ENCODE measurements around the gene DROSHA.
"Not testable (repeated sequence)": the region's sequence is repeated elsewhere in the genome, so short reads cannot be mapped to it uniquely, and the experiment has no call there.

The DROSHA gene

DNA sequence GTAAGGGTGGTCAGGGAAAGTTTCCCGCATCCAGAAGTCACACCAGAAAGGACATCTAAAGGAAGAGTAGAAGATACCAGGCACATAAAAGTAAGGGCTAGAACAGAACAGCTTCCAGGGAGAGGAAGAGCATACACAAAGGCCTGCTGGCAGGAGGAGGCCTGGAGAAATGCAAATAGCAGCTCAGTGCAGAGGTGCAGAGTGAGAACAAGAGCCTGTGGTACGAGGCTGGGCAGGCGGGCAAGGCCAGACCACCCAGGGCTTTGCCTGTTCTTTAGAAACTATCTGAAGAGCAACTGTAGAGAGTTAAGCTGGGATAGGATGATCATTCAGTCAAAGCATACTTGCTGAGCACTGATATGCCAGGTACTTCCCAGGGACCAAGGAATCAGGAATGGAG is 115.3 kb downstream of the DROSHA start:
- no peak for DNase-seq (ENCODE audit: low read depth in 1 of 2, low spot score in 1 of 2)

DNA sequence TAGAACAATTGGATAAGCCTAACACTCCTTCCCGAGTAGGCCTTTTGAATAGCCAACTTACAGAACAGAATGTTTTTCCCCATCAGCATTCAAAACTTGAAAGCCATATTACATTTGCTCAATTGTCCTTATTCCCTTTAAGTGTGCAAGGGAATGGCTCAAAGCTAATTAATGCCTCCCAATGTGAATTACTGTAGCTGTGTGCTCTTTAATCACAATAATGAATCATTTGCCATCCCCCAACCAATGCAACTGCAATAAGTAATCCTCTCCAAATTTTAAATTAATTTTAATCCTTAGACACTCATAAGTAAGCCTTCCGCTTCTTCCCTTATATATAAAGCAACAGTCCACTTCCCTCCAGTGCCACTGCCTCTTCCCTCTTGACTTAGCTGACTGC is 115.9 kb downstream of the DROSHA start:
- no peak for DNase-seq (ENCODE audit: low read depth in 1 of 2, low spot score in 1 of 2)

DNA sequence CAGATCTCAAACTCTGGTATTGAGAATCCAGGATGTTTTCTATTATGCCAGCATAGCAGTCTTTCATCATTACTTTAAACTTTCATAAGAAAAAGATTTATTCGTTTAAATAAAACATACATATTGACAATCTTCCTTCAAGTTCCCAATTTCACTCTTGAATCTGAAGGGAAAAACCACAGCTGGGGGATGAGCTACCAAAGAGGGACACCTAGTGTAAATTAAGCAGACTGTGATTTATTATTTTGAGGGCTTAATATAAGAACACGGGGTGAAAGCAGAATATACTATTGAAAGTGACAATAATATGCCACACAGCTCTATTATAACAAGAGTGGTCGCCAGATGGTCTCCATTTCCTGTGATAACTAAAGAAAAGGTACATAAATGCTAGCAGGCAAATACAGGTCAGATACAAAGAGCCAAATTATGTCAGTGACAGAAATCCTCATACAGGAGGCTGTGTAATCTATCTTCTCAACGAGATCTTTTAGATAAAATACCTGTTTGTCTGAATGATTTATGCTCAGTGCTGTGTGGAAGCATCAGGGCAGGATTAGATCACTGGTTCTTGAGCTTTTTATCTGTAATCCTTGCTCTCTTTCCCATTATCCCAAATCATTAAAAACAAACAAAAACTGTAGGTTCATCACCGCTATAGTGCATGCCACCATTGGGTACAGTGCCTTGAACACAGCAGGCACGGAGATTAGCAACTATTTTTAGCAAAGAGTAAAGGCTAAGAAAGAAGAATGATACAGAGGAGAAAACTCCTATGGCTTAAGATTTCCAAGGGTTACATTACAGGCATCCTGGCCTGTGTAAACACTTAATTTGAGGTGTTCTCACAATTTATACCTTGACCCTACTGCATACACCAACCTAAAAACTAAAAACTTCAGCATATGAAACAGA is 116.6 kb downstream of the DROSHA start:
- no peak for DNase-seq (ENCODE audit: low read depth in 1 of 2, low spot score in 1 of 2)

DNA sequence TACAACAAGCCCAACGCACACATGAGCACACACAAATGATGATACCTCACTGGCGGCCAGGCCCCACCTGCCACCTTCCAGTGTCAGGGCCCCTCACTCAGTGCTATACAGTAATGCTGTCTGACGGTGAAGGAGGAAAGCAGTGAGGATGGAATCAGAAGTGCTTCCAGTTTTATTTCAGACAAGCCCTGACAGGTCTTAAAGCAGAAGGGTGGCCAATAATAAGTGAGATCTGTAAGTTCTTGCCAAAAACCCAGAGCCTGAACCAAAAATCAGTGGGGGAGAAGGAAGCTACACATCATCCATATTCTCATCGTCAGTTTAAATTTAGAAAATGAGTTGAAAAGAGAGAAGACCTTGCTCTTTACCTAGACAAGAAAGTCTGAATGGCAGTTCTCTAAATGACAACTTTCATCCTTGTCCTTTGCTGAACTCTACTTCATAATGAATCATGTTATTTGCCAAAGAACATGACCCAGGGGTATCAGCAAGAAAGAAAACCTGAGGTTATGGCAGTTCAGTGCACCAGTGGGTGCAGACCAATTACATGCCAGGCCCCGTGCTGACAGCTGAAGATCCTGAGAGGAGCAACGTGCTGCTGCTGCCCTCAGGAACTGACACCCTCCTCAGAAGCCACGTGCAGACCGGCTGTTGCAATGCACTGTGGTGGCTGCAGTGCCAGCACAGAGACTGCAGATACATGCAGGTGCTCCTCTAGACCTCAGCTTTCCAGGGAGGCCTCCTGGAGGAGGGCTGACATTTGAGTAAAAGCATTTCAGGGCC is 118.7 kb downstream of the DROSHA start:
- no peak for DNase-seq (ENCODE audit: low read depth in 1 of 2, low spot score in 1 of 2)

DNA sequence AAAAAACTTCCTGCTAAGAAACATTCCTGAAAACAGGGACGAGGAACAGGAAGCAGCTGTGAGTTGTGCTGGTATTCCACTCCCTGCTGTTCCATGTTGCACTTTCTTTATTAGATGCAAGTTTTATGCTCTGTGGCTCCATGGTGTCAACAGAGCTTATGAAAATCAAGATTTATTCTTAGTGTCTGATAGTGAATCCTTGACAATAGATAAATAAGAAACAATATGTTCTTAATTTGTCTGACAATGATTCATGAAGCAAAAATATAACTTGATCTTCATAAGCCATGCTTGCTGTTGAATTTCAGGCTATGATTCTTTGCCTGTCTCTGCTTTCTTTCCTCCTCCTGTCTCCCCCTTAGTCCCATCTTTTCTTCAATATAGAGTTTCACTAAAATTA is 119.6 kb downstream of the DROSHA start:
- no peak for DNase-seq (ENCODE audit: low read depth in 1 of 2, low spot score in 1 of 2)

DNA sequence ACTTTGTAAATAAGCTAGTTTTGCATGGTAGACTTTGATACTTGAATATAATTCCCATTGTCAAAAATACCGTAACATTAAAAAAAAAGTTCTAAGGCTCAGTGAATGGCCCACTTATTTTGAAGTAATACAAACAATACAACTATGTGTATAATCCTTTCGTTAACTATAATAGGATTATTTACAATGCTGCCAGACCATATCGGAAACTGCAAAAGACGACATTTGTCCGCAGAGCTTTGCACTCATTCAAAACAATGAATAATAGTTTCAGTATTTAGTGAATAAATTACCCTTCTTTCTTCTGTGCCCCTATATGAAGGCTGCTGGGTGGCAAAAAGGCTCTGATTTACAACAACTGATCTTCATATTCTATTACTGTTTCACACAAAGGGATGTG is 121.8 kb downstream of the DROSHA start:
- no peak for DNase-seq (ENCODE audit: low read depth in 1 of 2, low spot score in 1 of 2)

DNA sequence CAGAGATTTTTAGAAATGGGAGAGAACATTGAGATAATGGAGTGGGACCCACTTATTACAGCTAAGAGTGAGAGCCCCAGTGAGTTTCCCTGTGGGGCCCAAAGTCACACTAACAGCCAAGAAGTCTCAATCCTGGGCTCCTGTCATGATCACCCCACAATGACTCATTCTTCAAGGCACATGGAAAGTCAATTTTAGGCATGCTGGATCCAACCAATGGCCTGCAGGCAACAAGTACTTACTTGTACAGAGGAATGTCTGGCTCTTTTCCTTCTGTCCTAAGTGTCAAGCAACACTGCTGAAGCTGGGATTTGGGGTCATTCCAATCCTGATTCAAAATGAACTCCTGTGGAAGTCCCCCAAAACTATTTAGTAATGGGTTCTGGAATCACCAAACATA is 123.1 kb downstream of the DROSHA start:
- DNase-seq (ENCODE audit: low read depth in 1 of 2, low spot score in 1 of 2): no peak

DNA sequence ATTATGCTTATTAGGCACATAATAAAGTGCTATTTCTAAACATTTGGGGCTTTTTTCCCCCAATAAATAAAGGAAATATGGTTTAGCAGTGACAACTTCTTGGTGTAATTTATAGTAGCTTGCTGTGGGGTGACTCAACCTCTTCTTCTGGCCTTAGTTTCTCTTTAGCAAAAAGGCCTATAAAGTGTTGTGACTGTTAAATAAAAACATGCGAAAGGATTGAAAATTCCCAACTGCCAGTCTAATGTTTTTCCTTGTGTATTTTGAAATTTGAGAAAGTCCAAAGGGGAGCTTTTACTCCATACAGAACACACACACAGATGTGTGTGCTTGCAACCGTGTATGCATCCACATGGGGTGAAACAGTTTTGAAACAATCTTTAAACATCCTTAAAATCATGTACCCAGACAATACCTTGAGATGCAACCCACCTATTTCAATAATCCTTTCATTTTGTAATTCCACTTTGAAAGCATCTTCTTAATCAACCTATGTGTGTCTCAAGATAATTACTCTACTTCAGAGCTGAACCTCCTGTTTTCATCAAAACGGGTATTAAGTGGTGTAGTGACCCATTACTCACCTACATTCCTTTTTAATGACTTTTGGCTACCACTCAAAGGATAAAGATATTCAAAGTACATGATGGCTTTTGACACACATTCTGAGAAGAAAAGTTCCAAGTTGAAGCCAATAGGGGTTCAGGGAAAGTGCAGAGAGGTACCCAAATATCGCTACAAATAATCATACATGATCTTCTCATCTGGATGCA is 123.8 kb downstream of the DROSHA start:
- no peak for DNase-seq (ENCODE audit: low read depth in 1 of 2, low spot score in 1 of 2)

DNA sequence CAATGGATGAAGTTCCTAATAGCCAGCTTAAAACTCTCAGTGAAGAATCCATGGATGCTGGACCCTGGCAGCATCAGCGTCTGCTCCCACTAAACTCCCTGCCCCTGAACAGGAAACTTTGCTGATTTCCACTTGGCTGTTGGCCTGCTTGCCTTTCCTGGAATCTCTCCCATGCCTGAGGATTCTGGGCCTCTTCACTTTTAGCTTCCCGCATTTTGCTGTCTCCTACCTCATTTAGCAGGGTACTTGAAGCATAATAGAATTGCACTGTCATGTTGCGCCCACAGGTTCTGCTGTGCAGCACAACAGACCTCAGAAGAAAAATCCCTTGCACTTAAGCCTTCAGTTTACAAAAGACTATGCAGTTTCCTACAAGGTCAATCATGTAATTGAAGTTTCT is 127.6 kb downstream of the DROSHA start:
- DNase-seq (ENCODE audit: low read depth in 1 of 2, low spot score in 1 of 2): no peak

DNA sequence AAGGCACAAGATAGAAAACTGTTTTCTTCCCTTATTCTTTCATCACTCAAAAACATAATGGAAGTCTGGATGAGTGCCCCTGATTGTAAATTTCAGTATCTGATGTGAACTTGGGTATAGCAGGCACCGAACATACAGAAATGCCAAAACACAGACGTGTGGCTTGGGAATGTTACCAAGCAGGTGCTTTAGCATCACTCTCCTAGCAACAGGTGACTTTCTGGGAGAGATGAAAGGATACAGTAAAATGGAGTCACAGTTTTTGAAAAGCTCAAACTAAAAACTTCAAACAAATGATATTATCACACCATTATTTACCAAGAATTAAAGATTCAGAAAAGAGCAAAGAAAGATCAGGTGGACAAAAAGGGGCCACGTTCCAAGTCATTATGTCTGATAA is 130.2 kb downstream of the DROSHA start:
- DNase-seq (ENCODE audit: low read depth in 1 of 2, low spot score in 1 of 2): no peak

DNA sequence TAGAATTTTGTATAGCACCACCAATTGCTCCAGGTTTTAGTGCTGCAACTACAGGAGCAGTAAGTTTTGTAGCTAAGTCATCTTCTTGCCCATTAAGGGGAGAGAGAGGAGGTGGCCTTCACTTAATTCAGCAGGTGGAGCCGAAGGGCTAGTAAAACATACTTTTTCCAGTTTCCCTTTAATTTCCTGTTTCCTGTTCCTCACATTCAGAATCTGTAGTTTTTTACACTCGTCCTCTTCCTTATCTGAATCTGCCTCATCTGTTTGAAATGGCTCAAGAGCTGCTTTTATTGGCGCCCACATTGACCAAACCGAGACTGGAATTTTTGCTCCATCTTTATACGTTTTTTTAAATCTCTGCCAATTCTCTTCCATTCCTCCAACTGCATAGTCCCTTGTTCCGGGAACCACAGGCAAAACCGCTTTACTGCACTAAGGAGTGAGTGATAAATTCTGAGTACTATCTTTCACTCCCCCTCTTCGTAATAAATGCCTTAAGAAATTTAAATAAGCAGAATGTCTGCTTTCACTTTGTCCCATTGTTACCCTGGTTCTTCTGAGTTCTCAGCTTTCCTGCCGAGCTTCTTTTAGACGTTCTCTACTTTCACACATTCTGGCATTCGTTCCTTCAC is 133.9 kb downstream of the DROSHA start:
- DNase-seq (ENCODE audit: low read depth in 1 of 2, low spot score in 1 of 2): no peak

DNA sequence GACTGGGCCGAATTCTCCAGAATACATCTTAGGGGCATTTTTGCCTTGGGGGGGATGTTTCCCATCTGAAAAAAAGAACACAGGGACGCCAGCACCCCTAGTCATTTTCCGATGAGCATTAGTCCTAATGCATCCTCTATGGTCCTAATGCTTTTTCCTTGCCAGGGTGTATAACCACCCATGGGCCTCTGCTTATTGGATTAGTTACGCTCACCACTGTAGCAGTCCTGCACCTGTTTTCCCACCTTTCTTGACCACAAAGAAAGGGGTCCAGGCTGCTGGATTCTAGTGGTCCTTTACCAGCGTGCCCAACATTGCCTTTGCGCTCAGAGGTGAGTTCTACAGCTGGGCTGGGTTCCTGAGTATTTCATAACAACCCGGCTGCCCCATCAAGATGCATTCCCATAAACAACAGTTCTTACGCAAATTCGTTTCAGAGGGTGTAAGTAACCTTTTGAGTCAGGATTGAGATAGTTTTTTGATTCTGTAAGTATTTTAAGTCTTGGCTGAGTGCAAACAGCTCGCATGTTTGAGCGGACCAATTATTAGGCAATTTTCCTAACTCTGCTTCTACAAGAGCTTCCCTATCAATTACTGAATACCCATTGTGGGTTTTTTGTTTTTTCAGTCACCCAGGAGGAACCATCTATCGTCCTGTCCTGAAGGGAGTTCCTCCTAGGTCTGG is 135.1 kb downstream of the DROSHA start:
- DNase-seq (ENCODE audit: low read depth in 1 of 2, low spot score in 1 of 2): no peak

DNA sequence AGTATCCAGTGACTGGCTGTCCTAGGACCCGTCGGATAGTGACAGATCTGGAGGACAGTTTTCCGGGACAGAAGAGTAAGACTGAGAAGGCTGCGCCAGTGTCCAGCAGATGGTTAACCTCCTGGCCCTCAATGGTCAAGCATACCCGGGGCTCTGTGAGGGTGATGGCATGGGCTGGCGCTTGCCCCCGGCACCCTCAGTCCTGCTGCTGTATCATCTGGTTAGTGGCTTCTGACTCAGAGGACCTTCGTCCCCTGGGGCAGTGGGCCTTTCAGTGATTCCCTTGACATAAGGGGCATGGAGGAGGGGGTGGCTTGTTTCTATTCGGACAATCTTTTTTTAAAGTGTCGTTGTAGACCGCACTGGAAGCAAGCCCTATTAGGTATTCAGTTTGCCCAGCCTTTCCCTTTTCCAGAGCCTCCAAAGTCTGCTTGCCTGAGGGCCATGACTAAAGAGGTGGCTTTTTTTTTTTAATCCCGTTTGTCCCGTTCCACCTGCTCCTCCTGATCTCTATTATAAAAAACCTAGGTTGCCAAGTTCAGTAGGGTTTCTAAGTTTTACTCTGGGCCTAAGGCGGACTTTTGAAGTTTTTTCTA is 136.3 kb downstream of the DROSHA start:
- DNase-seq (ENCODE audit: low read depth in 1 of 2, low spot score in 1 of 2): not testable (repeated sequence)

DNA sequence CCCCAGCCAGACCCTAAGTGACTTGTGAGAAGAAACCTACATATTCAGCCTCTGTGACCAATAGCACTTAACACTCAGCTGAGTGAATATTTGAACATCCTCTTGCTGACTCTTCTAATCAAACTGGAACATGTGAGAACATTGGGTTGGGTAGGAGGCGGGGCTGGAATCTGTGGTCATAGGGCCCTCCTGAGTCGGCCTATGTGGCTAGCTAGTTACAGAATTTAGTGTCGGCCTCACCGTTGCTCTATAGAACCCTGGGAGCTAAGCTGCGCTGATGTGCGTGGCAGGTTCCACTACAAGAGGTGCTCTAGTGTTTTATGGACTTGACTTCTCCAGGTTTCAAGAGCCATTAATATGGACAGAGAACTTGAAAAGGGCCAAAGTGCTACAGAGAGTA is 138.8 kb downstream of the DROSHA start:
- no peak for DNase-seq (ENCODE audit: low read depth in 1 of 2, low spot score in 1 of 2)

DNA sequence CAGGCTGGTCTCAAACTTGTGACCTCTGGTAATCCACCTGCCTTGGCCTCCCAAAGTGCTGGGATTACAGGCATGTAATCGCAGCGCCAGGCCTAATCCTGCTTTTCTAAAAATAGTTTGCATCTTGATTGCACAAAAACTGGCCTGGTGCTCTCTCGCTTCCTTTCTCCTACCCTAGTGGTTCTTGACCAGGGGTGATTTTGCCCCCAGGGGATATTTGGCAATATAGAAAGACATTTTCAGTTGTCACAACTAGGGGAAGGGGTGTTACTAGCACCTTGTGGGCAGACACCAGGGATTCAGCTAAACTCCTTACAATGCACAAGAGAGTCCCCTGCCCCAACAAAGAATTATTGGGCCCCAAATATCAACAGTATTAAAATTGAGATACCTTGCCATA is 139.8 kb downstream of the DROSHA start:
- no peak for DNase-seq (ENCODE audit: low read depth in 1 of 2, low spot score in 1 of 2)

DNA sequence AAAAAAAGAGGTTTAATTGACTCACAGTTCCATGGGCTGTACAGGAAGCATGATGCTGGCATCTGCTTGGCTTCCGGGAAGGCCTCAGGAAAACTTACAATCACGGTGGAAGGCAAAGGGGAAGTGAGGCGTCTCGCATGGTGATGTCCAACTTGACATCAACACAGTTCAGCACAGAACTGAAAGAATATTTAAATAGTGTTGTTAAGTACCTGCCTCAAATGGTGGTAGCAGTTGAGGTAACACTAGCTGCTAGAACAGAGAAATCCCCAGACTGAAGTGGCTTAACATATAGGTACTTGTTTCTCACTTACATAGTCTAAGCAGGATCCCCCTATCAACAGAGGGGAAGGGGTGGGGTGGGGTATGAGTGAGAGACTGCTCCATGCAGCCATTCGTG is 141.6 kb downstream of the DROSHA start:
- DNase-seq (ENCODE audit: low read depth in 1 of 2, low spot score in 1 of 2): no peak

DNA sequence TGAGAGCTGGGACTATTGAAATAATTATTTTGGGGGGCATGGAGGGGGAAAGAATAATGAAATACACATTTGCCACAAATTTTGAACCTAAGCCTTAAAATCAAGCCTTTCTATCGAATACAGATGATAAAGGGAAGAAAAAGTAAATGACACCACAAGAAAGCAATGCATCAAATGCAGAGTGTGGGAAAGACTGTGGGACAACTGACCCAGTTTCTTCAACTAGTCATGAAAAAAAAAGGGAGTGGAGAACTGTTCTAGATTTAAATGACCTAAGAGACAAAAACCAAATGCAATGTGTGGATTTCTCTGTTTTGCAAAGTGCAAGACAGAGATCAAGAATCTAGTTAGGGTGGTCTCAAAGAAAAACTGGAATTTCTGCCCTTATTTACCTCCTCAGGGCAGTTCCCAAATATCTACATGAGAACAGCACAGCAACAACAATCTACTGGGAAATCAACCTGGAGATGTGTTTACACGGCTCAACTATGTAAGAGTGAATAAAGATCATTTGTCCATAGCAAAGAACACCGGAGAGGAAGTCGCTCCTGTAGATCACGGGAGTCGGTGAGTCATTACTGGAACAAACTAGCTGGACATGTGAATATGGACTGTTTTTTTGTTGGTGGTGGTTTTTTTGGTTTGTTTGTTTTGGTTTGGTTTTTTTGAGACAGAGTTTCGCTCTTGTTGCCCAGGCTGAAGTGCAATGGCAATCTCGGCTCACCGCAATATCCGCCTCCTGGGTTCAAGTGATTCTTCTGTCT is 145.9 kb downstream of the DROSHA start:
- no peak for DNase-seq (ENCODE audit: low read depth in 1 of 2, low spot score in 1 of 2)

DNA sequence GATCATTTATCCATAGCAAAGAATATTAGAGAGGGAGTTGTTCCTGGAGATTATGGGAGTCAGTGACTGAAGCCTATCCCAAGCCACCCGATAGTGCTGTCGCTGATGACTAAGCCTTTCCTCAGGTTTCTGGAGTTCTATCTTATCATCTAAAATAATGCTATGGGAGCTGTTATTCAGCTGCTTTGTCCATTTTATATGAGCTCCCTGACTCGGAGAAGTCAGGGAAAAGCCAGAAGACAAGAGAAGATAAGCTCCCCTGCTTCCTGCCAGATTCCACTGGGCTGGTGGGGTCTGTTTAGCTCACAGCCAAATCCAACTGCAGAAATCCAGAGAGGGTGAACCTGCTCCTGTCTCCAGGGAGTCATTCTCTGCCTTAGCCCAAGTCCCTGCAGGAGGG is 148.2 kb downstream of the DROSHA start:
- DNase-seq (ENCODE audit: low read depth in 1 of 2, low spot score in 1 of 2): no peak

DNA sequence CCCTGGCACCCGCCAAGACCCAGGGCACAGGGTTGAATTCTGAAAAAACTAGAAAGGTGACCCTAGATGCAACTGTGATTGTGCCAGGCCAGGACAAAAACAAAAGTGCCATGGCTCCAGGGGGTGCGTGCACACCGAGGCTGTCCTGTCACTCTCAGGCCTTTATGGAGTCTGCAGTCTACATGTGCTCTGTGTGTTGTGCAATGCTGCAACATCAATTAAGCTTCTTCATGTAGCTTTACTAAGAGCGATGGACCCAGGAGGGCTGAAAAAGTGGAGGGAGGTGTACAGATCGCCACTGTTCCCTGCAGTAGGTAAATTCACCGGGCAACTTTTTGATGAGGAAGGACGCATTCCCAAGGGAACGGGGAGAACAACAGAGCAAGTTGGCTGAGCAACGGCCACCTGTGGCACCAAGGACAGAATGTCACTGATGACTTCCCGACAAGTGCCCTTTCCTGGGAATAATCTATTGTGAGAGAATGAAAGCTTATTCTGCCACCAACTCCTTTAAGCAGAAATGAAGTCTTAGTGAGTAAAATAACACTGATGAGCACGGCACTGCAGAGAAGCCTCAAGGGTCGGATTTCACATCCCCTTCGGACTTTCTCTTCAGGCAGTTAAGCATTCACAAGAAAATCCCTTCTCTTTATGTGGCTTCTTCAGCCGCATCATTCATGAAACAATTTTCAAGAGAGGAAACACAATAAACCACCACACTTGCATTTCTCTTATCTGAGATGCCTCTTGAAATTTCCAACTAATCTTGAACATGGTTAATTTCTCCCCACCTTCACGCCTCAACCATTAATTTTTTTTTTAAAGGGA is 149.6 kb downstream of the DROSHA start:
- no peak for DNase-seq (ENCODE audit: low read depth in 1 of 2, low spot score in 1 of 2)

Measured in stimulated activated CD4-positive, alpha-beta T cell treated with anti-CD3 and anti-CD28 coated beads, Interleukin-15, amount 100 ng/mL, for 1 hour (primary cell).